ENCODE results near the gene ALPK3. TPM values are rescaled to one million over a fixed set of nuclear protein-coding genes. Genes with fewer than 3 reads are reported as not detected.

ALPK3 gene
- total RNA-seq, 4 donors from 2014 or later: 131 to 406 (median 305) TPM

DNA sequence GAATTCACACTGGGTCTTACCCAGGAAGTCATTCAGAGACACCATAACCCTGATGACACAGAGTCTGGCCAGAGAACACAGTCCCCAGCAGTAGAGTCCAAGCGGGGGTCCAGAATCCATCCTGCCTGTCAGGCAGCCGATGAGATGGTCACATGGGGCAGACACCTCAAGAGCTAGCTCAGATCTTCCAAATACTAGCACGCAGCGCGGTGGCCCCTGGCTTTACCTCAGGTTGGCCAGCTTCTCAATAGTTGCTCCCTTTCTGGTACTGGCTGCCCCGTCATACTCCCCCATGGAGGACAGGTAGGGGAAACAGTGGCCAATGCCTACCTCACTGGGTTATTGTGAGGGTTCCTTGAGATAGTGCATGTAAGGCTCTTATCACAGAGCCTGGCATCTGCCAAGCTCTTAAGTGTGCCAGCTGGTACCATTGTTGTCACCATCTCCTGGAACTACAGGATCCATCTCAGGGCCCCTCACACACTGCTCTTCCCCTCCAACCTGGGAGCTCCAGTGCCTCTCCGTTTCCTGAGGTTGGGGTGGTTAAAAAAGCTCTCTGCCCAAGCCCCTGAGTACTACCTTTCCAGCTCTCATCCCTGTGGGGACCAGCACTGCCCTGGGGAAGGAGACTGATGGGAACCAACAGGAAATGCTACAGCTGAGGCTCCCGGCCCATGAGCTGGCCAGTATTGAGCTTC is 63.8 kb downstream of the ALPK3 start:
- no peak overlapping the region for H3K27ac ChIP-seq
- no peaks in the 10 kb centered on the region for H3K36me3 ChIP-seq
- ATAC-seq (no peak), DNase-seq (no peak)
- peaks cover 0 to 8% of the 10 kb centered on the region in 2 donors for H3K4me1 ChIP-seq
- H3K9me3 ChIP-seq: no peaks in the 10 kb centered on the region
- in situ Hi-C loops (cut with MboI; ENCODE audit: low sequenced_read_pairs in 4 of 4): no loop called here
- H3K27me3 ChIP-seq: no peaks in the 10 kb centered on the region
- H3K4me3 ChIP-seq: no peak overlapping the region
- TF ChIP-seq, protein P1, sequence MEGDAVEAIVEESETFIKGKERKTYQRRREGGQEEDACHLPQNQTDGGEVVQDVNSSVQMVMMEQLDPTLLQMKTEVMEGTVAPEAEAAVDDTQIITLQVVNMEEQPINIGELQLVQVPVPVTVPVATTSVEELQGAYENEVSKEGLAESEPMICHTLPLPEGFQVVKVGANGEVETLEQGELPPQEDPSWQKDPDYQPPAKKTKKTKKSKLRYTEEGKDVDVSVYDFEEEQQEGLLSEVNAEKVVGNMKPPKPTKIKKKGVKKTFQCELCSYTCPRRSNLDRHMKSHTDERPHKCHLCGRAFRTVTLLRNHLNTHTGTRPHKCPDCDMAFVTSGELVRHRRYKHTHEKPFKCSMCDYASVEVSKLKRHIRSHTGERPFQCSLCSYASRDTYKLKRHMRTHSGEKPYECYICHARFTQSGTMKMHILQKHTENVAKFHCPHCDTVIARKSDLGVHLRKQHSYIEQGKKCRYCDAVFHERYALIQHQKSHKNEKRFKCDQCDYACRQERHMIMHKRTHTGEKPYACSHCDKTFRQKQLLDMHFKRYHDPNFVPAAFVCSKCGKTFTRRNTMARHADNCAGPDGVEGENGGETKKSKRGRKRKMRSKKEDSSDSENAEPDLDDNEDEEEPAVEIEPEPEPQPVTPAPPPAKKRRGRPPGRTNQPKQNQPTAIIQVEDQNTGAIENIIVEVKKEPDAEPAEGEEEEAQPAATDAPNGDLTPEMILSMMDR (IDR thresholded peaks at IDR 0.05 in 4 of 5, conservative IDR thresholded peaks at IDR 0.05 in 1 of 5): no peak
- no peak for TF ChIP-seq POLR2A (IDR thresholded peaks at IDR 0.05)
- intact Hi-C loops (cut with DNase I; ENCODE audit: low total_unique reads): no loop called here

DNA sequence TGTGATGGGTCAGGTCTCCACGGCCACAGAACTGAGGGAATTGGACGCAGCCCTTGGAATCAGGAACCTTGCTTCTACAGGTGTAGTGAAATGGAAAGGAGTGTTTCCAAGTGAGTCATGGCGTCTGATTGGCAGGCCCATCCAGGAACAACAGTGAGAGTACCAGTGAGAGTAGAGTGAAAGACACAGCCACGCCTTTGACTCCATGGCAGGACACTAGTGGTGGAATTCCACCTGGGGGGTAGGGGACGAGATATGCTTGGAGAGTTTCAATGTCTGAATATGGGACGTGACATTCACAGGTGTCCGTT is 64.3 kb downstream of the ALPK3 start:
- Histone ChIP-seq H3K9me3 (no peaks in the 10 kb centered on the region), H3K4me3 (no peak overlapping the region), H3K27me3 (no peaks in the 10 kb centered on the region), H3K4me1 (peaks cover 0 to 8% of the 10 kb centered on the region in 2 donors), H3K27ac (no peak overlapping the region), H3K36me3 (no peaks in the 10 kb centered on the region)
- intact Hi-C loops (cut with DNase I; ENCODE audit: low total_unique reads): no loop called here
- DNase-seq (no peak), ATAC-seq (no peak)
- TF ChIP-seq POLR2A (IDR thresholded peaks at IDR 0.05): no peak
- TF ChIP-seq, protein P1 (IDR thresholded peaks at IDR 0.05 in 4 of 5, conservative IDR thresholded peaks at IDR 0.05 in 1 of 5): no peak
- in situ Hi-C loops (cut with MboI; ENCODE audit: low sequenced_read_pairs in 4 of 4): no loop called here

DNA sequence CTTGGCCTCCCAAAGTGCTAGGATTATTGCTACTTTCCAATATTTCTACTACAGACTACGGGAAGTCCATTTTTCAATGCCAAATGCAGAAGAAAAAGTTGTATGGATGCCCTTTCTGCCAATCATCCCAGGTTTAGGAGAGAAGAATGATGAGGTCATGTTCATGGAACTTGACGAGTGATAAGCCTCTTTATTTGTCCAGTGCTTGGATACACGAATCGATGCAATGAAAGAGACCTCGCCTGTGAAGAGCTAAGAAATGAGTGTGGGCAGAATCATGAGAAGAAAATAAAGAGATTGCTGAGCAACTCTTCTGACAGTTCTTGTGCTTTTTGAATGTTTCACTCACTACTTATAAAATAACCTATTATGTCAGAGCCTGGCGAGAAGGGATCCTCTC is 66.3 kb downstream of the ALPK3 start:
- H3K36me3 ChIP-seq: no peaks in the 10 kb centered on the region
- ATAC-seq (no peak), DNase-seq (no peak)
- no peak for TF ChIP-seq POLR2A (IDR thresholded peaks at IDR 0.05)
- TF ChIP-seq, protein P1 (IDR thresholded peaks at IDR 0.05 in 4 of 5, conservative IDR thresholded peaks at IDR 0.05 in 1 of 5): no peak
- intact Hi-C loops (cut with DNase I; ENCODE audit: low total_unique reads): no loop called here
- no peak overlapping the region for H3K27ac ChIP-seq
- H3K27me3 ChIP-seq: no peaks in the 10 kb centered on the region
- H3K4me1 ChIP-seq: peaks cover 0 to 8% of the 10 kb centered on the region in 2 donors
- no peaks in the 10 kb centered on the region for H3K9me3 ChIP-seq
- in situ Hi-C loops (cut with MboI; ENCODE audit: low sequenced_read_pairs in 4 of 4): no loop called here
- H3K4me3 ChIP-seq: no peak overlapping the region

DNA sequence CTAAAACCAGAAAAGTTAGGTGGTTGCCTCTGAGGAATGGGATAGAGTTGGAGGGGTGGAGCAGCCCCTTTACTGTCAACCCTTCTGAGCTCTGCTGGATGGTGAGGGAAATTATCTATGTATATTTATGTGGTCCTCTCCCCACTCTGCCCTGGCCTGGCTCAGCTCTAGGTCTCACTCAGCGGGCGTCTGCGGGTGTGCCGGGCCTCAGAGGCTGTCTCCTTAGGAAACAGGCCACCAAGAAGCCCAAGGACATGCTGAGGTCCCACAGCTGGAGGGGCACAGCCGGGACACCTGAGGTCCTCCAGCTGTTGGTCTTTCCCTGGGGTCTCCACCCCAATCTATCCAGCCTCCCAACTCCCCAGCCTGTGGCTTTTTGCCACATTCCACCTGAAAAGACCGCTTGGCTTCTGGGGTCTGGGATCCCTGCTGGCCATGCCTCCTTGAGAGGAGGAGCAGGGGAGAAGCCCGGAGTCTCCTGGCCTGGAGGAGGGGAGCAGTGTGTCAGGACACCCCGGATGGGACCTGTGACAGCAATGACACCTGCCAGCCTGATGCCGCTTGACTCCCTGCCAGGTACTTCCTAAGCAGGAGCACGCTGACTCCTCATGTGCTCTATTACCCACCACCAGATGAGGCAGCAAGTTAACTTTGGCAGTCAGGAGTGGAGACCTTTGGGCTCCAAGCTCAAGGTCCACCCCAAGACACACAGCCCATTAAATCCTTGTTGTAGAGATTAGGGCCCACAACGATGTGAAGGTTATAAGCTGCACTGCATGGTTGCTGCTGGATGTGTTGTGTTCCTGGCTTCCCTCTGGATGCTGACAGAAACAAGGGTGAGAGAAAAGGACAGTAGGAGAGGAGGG is 67.0 kb downstream of the ALPK3 start, which contains the start of gene SLC28A1:
TSS of gene SLC28A1 (plus strand) at position 747 of the 866 bp plus-strand sequence. CDS start 3,099 bp downstream, outside the sequence.
- H3K36me3 ChIP-seq: no peaks in the 10 kb centered on the region
- ATAC-seq: peak; percentile 59 to 78
- H3K27ac ChIP-seq: no peak within 1 kb of the TSS
- intact Hi-C loops (cut with DNase I; ENCODE audit: low total_unique reads) (no loop called here), in situ Hi-C loops (cut with MboI; ENCODE audit: low sequenced_read_pairs in 4 of 4) (no loop called here)
- no peak within 1 kb of the TSS for H3K4me3 ChIP-seq
- TF ChIP-seq POLR2A (IDR thresholded peaks at IDR 0.05): no peak
- TF ChIP-seq, protein P1 (IDR thresholded peaks at IDR 0.05 in 4 of 5, conservative IDR thresholded peaks at IDR 0.05 in 1 of 5): no peak
- no peaks in the 10 kb centered on the region for H3K27me3 ChIP-seq
- DNase-seq: peak; percentile 61 to 75
- no peaks in the 10 kb centered on the region for H3K9me3 ChIP-seq
- H3K4me1 ChIP-seq: peaks cover 0 to 8% of the 10 kb centered on the region in 2 donors
